GM12874 (cell line): ENCODE data around the gene TLE3.

Experiments used
- TF ChIP-seq, protein P1 (sequence below): IDR thresholded peaks from 2 replicates; pipeline ENCODE4 v1.5.1; 2011; ENCODE audit warnings: low read depth, mild to moderate bottlenecking, control low read depth, low read length, moderate library complexity; ENCODE audit not compliant: insufficient read depth

Gene TLE3

DNA sequence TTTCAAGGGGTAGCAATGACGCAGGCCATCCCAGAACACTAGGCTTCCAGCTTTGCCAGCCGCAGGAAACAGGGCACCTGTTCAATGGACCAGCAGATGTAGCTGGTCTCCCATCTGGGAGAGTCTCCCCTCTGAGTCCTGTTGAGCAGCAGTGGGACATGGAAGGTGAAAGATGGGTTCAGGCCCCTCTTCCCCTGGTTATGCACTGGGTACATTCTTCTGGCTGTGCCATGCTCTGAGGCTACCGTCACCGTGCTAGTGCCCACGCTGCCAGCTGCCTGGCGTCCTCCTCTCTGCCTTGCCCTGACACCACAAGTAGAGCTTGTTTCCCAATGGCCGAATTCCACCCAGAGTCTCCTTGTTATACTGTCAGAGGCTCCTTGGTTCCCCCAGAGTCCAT lies 63.1 kb downstream of the TLE3 start:
- TF ChIP-seq, protein P1, sequence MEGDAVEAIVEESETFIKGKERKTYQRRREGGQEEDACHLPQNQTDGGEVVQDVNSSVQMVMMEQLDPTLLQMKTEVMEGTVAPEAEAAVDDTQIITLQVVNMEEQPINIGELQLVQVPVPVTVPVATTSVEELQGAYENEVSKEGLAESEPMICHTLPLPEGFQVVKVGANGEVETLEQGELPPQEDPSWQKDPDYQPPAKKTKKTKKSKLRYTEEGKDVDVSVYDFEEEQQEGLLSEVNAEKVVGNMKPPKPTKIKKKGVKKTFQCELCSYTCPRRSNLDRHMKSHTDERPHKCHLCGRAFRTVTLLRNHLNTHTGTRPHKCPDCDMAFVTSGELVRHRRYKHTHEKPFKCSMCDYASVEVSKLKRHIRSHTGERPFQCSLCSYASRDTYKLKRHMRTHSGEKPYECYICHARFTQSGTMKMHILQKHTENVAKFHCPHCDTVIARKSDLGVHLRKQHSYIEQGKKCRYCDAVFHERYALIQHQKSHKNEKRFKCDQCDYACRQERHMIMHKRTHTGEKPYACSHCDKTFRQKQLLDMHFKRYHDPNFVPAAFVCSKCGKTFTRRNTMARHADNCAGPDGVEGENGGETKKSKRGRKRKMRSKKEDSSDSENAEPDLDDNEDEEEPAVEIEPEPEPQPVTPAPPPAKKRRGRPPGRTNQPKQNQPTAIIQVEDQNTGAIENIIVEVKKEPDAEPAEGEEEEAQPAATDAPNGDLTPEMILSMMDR: no peak

GRCh38 chr15:70034141-70034540 lies 63.6 kb downstream of the TLE3 start:
- TF ChIP-seq, protein P1: no peak

GRCh38 chr15:70033529-70034140 lies 64.1 kb downstream of the TLE3 start:
- TF ChIP-seq, protein P1: no peak

DNA sequence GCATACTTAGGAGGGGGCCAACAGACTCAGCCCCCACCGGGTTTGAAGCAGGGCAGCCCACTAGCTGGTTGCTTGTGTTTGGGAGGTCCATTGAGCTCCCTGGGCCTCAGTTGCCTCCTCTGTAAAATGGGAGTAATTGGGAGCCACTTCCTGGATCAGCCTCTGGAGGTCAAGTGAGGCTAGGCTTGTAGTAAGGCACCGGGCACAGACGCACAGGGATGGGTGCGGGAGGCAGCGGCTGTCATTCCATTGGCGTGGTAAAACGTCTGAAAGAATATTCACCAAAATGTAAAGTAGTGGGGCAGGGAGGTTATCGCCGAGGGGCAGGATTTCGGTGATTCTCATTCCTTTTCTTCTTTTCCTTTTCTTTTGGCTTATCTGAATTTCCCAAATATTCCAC lies 64.6 kb downstream of the TLE3 start:
- TF ChIP-seq, protein P1: no peak

- TF ChIP-seq, protein P1: no peak
These were observed 65.2 kb downstream of the TLE3 start for GRCh38 chr15:70032509-70032908.

DNA sequence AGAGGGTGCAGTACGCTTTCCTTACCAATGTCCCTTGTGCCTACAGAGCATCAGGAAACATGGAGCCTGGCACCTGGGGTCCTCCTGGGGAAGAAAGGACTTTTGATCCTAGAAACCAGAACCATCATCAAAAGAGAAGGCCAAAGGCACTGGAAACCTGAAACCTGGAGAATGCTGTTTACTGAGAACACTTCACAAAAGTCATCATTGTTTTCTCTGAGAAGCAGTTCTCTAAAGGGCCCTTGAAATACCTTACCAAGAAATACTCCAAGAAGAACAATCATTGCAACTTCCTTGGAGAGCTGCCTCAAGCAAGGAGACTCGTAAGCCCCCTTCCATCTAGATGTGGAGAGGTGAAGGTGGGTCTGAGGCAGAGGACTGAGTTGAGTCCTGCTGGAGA lies 66.0 kb downstream of the TLE3 start:
- TF ChIP-seq, protein P1: no peak

DNA sequence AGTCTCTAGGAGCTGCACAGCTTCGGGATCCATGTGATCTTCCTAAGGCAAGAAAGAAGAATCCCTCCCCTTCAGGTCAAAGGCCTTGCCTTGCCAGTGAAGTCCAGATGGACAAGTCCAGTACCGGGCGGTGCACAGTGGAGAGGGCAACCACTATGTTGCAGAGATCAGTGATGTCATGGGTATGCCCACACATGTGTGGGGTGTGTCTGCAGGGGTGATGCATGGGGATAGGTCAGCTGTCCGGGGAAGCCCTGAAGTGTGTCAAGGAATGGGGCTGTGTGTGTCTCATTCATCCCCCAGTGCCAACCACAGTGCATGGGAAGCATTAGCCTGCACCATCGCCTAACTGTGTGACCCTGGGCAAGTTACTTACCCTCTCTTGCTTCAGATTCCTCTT lies 66.5 kb downstream of the TLE3 start:
- TF ChIP-seq, protein P1: no peak
